WTC11 (cell line): Measurements from ENCODE around the gene MYO1A. TPM values are rescaled to one million over a fixed set of nuclear protein-coding genes. Genes with fewer than 3 reads are reported as not detected.

Source experiments
- ATAC-seq: fragments of 200-7000 bp; cut with Tn5 transposase; 2 replicates; pipeline ENCODE4 v1.10.0; 2021; ENCODE audit warnings: mild to moderate bottlenecking, moderate library complexity
- CTCF ChIA-PET: fragments of 300-600 bp; sonication (Branson Sonifier 250); formaldehyde crosslinking; loops from one replicate; lab custom pipeline; 2021; ENCODE audit warnings: antibody characterized with exemption; lab: Charles Lee
- POLR2A ChIA-PET: fragments of 350-600 bp; sonication (Branson Sonifier 250); formaldehyde crosslinking; loops from one replicate; lab custom pipeline; 2021; ENCODE audit warnings: antibody characterized with exemption; lab: Charles Lee
- DNase-seq: peaks from one replicate; pipeline ENCODE4 v3.0.0; 2021; ENCODE audit warnings: low spot score
- H3K27ac Mint-ChIP-seq: 2 replicates; pipeline ENCODE4 v1.8.0; 2021; ENCODE audit warnings: mixed read lengths
- H3K27me3 Mint-ChIP-seq: 2 replicates; pipeline ENCODE4 v1.8.0; 2021; ENCODE audit warnings: low read depth, mild to moderate bottlenecking, moderate library complexity, mixed read lengths
- H3K36me3 Mint-ChIP-seq: 2 replicates; pipeline ENCODE4 v1.8.0; 2021; ENCODE audit warnings: mixed read lengths
- H3K4me1 Mint-ChIP-seq: 2 replicates; pipeline ENCODE4 v1.8.0; 2022; ENCODE audit warnings: mixed read lengths
- H3K4me3 Mint-ChIP-seq: 2 replicates; pipeline ENCODE4 v1.8.0; 2021; ENCODE audit warnings: mild to moderate bottlenecking, moderate library complexity, mixed read lengths
- H3K9me3 Mint-ChIP-seq: 2 replicates; pipeline ENCODE4 v1.8.0; 2021; ENCODE audit warnings: mixed read lengths
- ELF4 ChIP-seq: sonication (generic); formaldehyde crosslinking; IDR thresholded peaks from 2 replicates; pipeline ENCODE4 v1.8.1; 2022; ENCODE audit warnings: low read depth, mild to moderate bottlenecking, moderate library complexity, missing genetic modification reagents
- GRHL2 ChIP-seq: fragments of 250-450 bp; sonication (Bioruptor Pico); IDR thresholded peaks from 2 replicates; pipeline ENCODE4 v1.8.0; 2022; ENCODE audit warnings: mild to moderate bottlenecking, moderate library complexity; ENCODE audit not compliant: insufficient replicate concordance, severe bottlenecking
- KAT7 ChIP-seq: sonication (generic); formaldehyde crosslinking; IDR thresholded peaks from 2 replicates; pipeline ENCODE4 v1.8.1; 2023; ENCODE audit warnings: missing genetic modification reagents, mild to moderate bottlenecking, borderline replicate concordance
- NFATC4 ChIP-seq: fragments of 250-450 bp; sonication (Bioruptor Pico); IDR thresholded peaks from 2 replicates; pipeline ENCODE4 v1.9.0; 2021; ENCODE audit warnings: mild to moderate bottlenecking
- NFYB ChIP-seq: sonication (generic); formaldehyde crosslinking; conservative IDR thresholded peaks from 2 replicates; pipeline ENCODE4 v1.8.0; 2022; ENCODE audit warnings: low read depth, missing genetic modification reagents
- OVOL2 ChIP-seq: fragments of 250-450 bp; sonication (Bioruptor Pico); IDR thresholded peaks from 2 replicates; pipeline ENCODE4 v1.9.0; 2021; ENCODE audit warnings: mild to moderate bottlenecking, borderline replicate concordance
- RORB ChIP-seq: fragments of 250-450 bp; sonication (Bioruptor Pico); IDR thresholded peaks from 2 replicates; pipeline ENCODE4 v1.9.0; 2021; ENCODE audit warnings: mild to moderate bottlenecking
- ZNF138 ChIP-seq: sonication (generic); formaldehyde crosslinking; conservative IDR thresholded peaks from 2 replicates; pipeline ENCODE4 v1.8.1; 2022; ENCODE audit warnings: mild to moderate bottlenecking, moderate library complexity, missing genetic modification reagents
- ZNF396 ChIP-seq: fragments of 250-450 bp; sonication (Bioruptor Pico); IDR thresholded peaks from 2 replicates; pipeline ENCODE4 v1.8.0; 2021; ENCODE audit warnings: mild to moderate bottlenecking, moderate library complexity, borderline replicate concordance
- total RNA-seq: library from RNA; stranded (reverse); gene quantifications from 3 replicates; pipeline ENCODE4 v1.2.3, GENCODE V29; 2021
- TF ChIP-seq, protein P1 (sequence below): fragments of 250-450 bp; sonication (Bioruptor Pico); IDR thresholded peaks from 2 replicates; pipeline ENCODE4 v2.1.2; 2022; ENCODE audit warnings: mild to moderate bottlenecking, moderate library complexity
- TF ChIP-seq, protein P2 (sequence below): sonication (generic); formaldehyde crosslinking; IDR thresholded peaks from 2 replicates; pipeline ENCODE4 v1.8.0; 2023; ENCODE audit warnings: mild to moderate bottlenecking, missing genetic modification reagents
- TF ChIP-seq, protein P3 (sequence below): sonication (generic); formaldehyde crosslinking; IDR thresholded peaks from 2 replicates; pipeline ENCODE4 v1.8.1; 2023; ENCODE audit warnings: mild to moderate bottlenecking, missing genetic modification reagents
- TF ChIP-seq, protein P4 (sequence below): sonication (generic); formaldehyde crosslinking; IDR thresholded peaks from 2 replicates; pipeline ENCODE4 v1.8.1; 2023; ENCODE audit warnings: mild to moderate bottlenecking, missing genetic modification reagents, moderate library complexity
- TF ChIP-seq, protein P5 (sequence below): sonication (generic); formaldehyde crosslinking; IDR thresholded peaks from 2 replicates; pipeline ENCODE4 v1.8.0; 2022; ENCODE audit warnings: mild to moderate bottlenecking, missing genetic modification reagents

The MYO1A gene
- total RNA-seq, 1 experiment from 2014 or later: 0.87 TPM

DNA sequence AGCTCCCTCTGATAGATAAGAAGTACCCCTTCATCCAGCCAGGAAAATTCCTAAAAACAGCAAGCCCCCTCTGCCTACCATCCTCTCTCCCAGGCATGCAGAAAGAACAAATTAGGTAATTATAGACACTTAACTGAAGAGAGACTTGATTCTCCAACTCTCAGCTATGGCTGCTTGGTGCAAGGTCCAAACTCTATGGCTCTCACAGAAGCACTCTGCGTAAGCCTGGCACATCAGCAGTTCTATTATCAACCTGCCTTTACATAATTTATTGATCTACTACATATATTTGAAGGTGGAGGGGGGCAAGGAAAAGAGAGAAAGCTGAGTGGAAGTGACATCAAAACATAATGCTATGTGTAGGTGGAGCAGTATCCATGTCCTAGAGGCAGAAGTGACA is 1.1 kb upstream of the MYO1A start:
- Mint-ChIP-seq H3K36me3 (peaks cover 14% of the 10 kb centered on the region), H3K27me3 (no peaks in the 10 kb centered on the region), H3K27ac (no peak overlapping the region), H3K9me3 (peaks cover 5% of the 10 kb centered on the region), H3K4me1 (no peaks in the 10 kb centered on the region), H3K4me3 (no peak overlapping the region)
- TF ChIP-seq ELF4 (CRISPR knock-in tag) (no peak), ZNF138 (CRISPR knock-in tag) (no peak)
- TF ChIP-seq, protein P1, sequence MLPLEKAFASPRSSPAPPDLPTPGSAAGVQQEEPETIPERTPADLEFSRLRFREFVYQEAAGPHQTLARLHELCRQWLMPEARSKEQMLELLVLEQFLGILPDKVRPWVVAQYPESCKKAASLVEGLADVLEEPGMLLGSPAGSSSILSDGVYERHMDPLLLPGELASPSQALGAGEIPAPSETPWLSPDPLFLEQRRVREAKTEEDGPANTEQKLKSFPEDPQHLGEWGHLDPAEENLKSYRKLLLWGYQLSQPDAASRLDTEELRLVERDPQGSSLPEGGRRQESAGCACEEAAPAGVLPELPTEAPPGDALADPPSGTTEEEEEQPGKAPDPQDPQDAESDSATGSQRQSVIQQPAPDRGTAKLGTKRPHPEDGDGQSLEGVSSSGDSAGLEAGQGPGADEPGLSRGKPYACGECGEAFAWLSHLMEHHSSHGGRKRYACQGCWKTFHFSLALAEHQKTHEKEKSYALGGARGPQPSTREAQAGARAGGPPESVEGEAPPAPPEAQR (CRISPR knock-in tag): no peak
- DNase-seq: no peak
- no peak for ATAC-seq
- ChIA-PET POLR2A (no interaction called here), CTCF (interaction anchor here (0.9 to 4.4 kb wide), 7 partner anchors 13 to 73 kb away, joined by 3 to 25 read pairs (median 5); partner anchors contain the start of gene STAT6)

DNA sequence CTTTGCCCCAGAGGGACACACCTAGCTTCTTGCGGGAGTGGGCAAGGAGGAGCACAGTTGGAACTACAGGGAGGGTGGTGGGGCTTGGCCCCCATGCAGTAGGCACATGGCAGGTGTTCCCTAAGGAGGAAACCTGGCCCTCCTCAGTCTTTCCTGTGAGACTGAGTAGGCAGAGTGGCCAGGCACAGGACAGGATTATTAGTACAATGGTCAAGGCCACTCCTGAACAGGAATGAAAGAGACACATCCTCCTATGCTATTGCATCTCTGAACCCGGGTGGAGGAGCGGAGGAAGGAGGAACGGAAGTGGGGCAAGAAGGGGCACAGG is 846 bp downstream of the MYO1A start:
- no peaks in the 10 kb centered on the region for H3K27me3 Mint-ChIP-seq
- H3K36me3 Mint-ChIP-seq: peaks cover 7% of the 10 kb centered on the region
- DNase-seq: no peak
- no peaks in the 10 kb centered on the region for H3K4me1 Mint-ChIP-seq
- H3K9me3 Mint-ChIP-seq: peaks cover 3% of the 10 kb centered on the region
- H3K27ac Mint-ChIP-seq: no peak overlapping the region
- TF ChIP-seq GRHL2 (CRISPR knock-in tag) (no peak), RORB (CRISPR knock-in tag) (no peak), NFYB (no peak)
- TF ChIP-seq, protein P2, sequence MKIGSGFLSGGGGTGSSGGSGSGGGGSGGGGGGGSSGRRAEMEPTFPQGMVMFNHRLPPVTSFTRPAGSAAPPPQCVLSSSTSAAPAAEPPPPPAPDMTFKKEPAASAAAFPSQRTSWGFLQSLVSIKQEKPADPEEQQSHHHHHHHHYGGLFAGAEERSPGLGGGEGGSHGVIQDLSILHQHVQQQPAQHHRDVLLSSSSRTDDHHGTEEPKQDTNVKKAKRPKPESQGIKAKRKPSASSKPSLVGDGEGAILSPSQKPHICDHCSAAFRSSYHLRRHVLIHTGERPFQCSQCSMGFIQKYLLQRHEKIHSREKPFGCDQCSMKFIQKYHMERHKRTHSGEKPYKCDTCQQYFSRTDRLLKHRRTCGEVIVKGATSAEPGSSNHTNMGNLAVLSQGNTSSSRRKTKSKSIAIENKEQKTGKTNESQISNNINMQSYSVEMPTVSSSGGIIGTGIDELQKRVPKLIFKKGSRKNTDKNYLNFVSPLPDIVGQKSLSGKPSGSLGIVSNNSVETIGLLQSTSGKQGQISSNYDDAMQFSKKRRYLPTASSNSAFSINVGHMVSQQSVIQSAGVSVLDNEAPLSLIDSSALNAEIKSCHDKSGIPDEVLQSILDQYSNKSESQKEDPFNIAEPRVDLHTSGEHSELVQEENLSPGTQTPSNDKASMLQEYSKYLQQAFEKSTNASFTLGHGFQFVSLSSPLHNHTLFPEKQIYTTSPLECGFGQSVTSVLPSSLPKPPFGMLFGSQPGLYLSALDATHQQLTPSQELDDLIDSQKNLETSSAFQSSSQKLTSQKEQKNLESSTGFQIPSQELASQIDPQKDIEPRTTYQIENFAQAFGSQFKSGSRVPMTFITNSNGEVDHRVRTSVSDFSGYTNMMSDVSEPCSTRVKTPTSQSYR (CRISPR knock-in tag): no peak
- TF ChIP-seq, protein P3, sequence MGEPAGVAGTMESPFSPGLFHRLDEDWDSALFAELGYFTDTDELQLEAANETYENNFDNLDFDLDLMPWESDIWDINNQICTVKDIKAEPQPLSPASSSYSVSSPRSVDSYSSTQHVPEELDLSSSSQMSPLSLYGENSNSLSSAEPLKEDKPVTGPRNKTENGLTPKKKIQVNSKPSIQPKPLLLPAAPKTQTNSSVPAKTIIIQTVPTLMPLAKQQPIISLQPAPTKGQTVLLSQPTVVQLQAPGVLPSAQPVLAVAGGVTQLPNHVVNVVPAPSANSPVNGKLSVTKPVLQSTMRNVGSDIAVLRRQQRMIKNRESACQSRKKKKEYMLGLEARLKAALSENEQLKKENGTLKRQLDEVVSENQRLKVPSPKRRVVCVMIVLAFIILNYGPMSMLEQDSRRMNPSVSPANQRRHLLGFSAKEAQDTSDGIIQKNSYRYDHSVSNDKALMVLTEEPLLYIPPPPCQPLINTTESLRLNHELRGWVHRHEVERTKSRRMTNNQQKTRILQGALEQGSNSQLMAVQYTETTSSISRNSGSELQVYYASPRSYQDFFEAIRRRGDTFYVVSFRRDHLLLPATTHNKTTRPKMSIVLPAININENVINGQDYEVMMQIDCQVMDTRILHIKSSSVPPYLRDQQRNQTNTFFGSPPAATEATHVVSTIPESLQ: no peak
- TF ChIP-seq, protein P1 (CRISPR knock-in tag): no peak
- TF ChIP-seq, protein P4, sequence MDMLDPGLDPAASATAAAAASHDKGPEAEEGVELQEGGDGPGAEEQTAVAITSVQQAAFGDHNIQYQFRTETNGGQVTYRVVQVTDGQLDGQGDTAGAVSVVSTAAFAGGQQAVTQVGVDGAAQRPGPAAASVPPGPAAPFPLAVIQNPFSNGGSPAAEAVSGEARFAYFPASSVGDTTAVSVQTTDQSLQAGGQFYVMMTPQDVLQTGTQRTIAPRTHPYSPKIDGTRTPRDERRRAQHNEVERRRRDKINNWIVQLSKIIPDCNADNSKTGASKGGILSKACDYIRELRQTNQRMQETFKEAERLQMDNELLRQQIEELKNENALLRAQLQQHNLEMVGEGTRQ: no peak
- TF ChIP-seq, all 79 proteins: peak for 0
- ATAC-seq: no peak
- POLR2A ChIA-PET: no interaction called here
- CTCF ChIA-PET: interaction anchor here (0.9 to 4.4 kb wide), 4 partner anchors 18 to 63 kb away, joined by 3 to 25 read pairs (median 6); partner anchors contain the start of gene STAT6
- no peak overlapping the region for H3K4me3 Mint-ChIP-seq

DNA sequence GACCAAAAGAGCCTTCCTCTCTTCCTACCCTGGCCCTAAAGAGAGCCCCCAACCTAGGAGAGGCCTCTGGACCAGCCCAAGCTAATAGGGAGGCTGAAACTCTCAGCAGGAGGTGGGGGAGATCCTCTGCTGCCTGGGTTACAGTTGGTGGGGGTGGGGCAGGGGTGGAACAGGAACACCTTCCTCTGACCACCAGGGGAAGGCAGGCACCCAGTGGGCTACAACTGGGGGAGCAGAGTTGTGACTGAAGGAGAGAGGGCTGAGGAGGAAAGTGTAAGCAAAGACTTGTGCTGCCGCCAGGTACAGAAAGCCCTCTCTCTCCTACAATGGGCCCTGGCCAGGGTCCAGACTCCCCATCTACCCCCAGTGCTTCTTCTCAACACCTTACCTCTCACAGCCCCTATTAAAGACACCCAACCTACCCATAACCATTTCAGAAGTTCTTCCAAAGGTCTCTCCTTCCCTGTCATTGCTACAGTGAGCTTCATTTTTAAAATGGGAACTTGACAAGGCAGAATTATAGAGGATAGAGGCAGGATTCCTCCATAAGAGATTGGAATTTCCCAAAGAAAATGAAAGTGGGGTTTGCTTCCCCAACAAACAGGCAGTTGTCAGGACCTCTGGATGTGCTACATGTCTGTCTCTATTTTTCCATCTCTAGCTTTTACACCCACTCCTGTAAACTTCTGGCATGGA is 1.4 kb downstream of the MYO1A start:
- H3K9me3 Mint-ChIP-seq: no peaks in the 10 kb centered on the region
- TF ChIP-seq, protein P1 (CRISPR knock-in tag): no peak
- no peak for TF ChIP-seq ZNF396 (CRISPR knock-in tag)
- TF ChIP-seq, protein P5, sequence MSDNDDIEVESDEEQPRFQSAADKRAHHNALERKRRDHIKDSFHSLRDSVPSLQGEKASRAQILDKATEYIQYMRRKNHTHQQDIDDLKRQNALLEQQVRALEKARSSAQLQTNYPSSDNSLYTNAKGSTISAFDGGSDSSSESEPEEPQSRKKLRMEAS (CRISPR knock-in tag): no peak
- TF ChIP-seq NFATC4 (CRISPR knock-in tag): no peak
- TF ChIP-seq KAT7 (CRISPR knock-in tag): no peak
- TF ChIP-seq OVOL2 (CRISPR knock-in tag): no peak
- TF ChIP-seq, all 79 proteins: peak for 0
- Mint-ChIP-seq H3K27me3 (peaks cover 4% of the 10 kb centered on the region; the same call in 1 of the 2 replicates), H3K27ac (no peak overlapping the region), H3K4me3 (no peak overlapping the region), H3K4me1 (no peaks in the 10 kb centered on the region), H3K36me3 (peaks cover 3% of the 10 kb centered on the region; the same call in 1 of the 2 replicates)
- POLR2A ChIA-PET: no interaction called here
- CTCF ChIA-PET: interaction anchor here (0.6 to 4.4 kb wide), 8 partner anchors 18 to 213 kb away, joined by 3 to 25 read pairs (median 4); partner anchors contain the start of genes NEMP1 and STAT6
- no peak; the same call in 1 of the 2 replicates for ATAC-seq
- DNase-seq: no peak
